GM10266 (cell line): Measurements from ENCODE around the gene EEPD1.
"Not testable (repeated sequence)": the region's sequence is repeated elsewhere in the genome, so short reads cannot be mapped to it uniquely, and the experiment has no call there.

Experiments
- DNase-seq: peaks from one replicate; pipeline ENCODE4 v3.0.0; 2012; ENCODE audit errors: extremely low spot score
- CTCF ChIP-seq: IDR thresholded peaks from 2 replicates; pipeline ENCODE4 v1.5.1; 2012; ENCODE audit warnings: mild to moderate bottlenecking, low read depth; ENCODE audit not compliant: control insufficient read depth, insufficient read depth; ENCODE audit errors: missing control alignments

The EEPD1 gene

GRCh38 chr7:36245684-36246299 lies 92.7 kb downstream of the EEPD1 start:
- no peak for DNase-seq
- no peak for TF ChIP-seq CTCF

GRCh38 chr7:36249091-36249490 lies 96.0 kb downstream of the EEPD1 start:
- DNase-seq = no peak
- TF ChIP-seq CTCF = no peak

GRCh38 chr7:36253699-36254098 lies 100.6 kb downstream of the EEPD1 start:
- TF ChIP-seq CTCF = no peak

GRCh38 chr7:36258510-36259259 lies 105.6 kb downstream of the EEPD1 start:
- DNase-seq = not testable (repeated sequence)

More at GRCh38 chr7:36253699-36254098, 100.6 kb downstream of the EEPD1 start:
- no peak for DNase-seq

- no peak for TF ChIP-seq CTCF
- no peak for DNase-seq
These were observed 107.4 kb downstream of the EEPD1 start for GRCh38 chr7:36260481-36260880.

- DNase-seq = no peak
- TF ChIP-seq CTCF = no peak
These were observed 108.1 kb downstream of the EEPD1 start for GRCh38 chr7:36261019-36261754.

GRCh38 chr7:36262309-36263094 lies 109.4 kb downstream of the EEPD1 start:
- DNase-seq = no peak

More at GRCh38 chr7:36262309-36263094, 109.4 kb downstream of the EEPD1 start:
- TF ChIP-seq CTCF = no peak
